NCI-H128 (cell line): Measurements from ENCODE around the gene STK38L.

Source experiments
- DNase-seq: peaks from one replicate; lab custom pipeline; 2025; ENCODE audit not compliant: unreplicated experiment; lab: John Stamatoyannopoulos, UW

STK38L gene

GRCh38 chr12:27309293-27309994 lies 65.4 kb downstream of the STK38L start:
- DNase-seq: no peak

DNA sequence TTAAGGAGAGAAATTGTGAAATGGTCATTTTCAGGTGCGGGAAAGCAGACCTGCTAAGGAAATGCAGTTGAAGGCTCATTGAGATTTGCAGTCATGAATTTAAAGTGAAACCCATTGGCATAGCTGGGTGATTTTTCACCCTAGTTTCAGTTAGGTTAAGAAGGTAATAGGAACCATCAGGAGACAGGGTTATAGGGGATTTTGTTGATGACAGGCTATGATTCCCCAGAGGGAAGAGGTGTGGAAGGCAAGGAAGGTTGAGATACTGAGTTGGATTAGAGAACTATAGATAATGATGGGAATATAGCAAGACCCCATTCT lies 65.9 kb downstream of the STK38L start:
- no peak for DNase-seq

DNA sequence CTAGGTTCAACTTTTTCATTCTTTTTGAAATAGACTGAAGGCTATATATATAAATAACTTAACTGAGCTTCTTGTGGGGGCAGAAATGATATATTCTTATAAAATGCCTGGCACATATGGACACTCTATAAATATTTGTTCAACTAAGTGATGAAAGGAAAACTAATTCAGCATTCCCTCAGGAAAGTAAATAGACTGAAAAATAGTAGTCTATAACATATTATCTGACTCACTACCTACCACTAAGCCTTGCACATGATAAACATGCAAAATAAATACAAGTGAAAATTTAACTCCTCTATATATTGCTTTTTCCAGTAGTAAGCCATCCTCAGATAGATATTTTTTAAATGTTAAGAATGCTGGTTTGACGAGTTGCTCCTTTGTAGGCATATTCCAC lies 72.9 kb downstream of the STK38L start:
- DNase-seq: no peak

- DNase-seq: no peak
Measured at GRCh38 chr12:27319409-27319808, 75.3 kb downstream of the STK38L start.

DNA sequence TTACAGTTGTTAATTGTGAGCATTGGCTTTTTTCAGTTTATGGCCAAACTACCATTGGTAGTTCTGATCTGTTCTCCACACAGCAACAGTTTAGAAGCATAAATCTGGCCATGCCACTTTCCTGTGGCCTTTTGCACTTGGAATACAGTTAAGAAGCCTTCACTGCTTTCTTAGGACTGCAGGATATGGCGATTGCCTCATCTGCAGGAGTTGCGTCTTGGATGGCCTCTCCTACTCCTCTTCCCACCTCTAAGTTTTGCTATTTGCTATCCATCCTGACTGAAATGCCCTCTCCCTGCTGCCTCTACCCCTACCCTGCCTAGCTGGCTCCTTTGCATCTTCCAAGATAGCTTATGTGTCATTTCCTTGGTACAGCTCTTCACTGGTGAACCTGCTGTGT lies 75.8 kb downstream of the STK38L start:
- no peak for DNase-seq

DNA sequence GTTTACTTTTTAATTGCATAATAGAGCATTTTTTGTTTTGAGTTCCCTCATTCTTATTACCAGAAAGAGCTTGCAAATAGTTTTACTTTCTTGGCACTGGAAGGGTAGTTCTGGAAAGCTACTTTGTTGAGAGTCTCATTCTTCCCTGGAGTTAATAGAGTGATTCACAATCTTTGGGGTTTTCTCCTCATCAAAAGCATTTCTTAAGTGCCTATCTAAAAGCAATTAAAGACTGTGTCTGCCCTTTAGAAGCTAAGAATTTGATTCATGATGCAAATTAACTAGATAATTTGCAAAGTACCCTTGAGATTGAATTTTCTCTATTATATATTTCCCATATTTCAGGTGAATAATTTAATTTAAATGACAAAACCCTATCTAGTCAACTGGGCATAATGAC lies 80.4 kb downstream of the STK38L start:
- no peak for DNase-seq

- no peak for DNase-seq
Measured at GRCh38 chr12:27330846-27331245, 86.8 kb downstream of the STK38L start.

- no peak for DNase-seq
Measured at GRCh38 chr12:27331291-27331926, 87.3 kb downstream of the STK38L start.

DNA sequence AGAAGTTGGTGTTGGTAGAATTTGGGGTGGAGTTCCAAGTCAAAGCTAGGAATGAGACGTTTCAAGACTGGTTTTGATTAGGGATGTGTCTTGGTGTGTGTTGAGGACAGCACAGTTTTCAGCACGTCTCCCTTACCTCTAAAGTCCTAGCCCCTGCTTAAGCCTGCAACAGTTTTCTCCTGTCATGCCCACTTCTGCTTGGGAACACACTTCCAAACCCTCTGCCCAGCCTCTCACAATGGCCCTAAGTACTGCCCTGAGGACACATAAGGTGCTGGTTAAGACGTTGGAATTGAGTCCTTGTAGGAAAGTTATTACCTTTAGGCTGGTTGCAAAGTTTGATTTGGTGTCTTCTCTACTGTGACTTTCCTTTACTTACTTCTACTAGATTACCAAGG lies 87.8 kb downstream of the STK38L start:
- no peak for DNase-seq

DNA sequence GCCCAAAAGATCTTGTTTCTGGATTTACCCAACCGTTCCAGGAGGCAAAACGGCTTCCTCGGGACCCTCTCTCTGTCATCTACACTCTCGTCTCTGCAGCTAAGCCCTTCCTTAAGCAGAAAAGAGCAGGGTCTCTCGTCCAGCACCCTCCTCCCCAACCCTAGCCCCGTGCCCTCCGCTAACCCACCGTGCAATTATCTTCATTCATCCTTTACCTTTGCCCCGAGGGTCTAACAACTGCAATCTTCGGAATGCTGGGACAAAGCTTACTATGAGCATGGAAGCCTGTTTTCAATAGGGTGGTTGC lies 88.3 kb downstream of the STK38L start:
- DNase-seq: no peak

GRCh38 chr12:27332714-27333402 lies 88.8 kb downstream of the STK38L start, which contains the start of gene BMAL2:
Gene BMAL2, plus strand, starts transcription at chr12:27332836. Its CDS starts 237 bp downstream, at chr12:27333073.
- DNase-seq: no peak

GRCh38 chr12:27333403-27334009 lies 89.4 kb downstream of the STK38L start:
- DNase-seq: no peak

GRCh38 chr12:27334042-27334720 lies 90.1 kb downstream of the STK38L start:
- DNase-seq: no peak

DNA sequence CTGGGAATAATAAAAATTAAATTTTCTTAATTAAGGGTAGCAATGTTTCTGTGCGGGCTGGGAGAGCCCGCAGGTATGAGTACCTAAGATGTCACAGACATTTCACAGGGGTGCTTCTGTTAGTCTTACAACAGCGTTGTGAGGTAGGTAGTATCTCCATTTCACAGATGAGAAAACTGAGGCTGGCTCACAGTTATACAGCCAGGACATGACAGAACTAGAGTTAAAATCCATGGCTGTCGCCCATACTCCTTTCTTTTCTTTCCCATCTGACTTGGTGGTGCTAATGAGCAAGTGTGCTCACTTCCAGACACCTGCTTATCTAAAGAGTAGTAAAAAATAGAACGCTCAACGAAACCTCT lies 90.6 kb downstream of the STK38L start:
- no peak for DNase-seq

GRCh38 chr12:27335364-27336281 lies 91.5 kb downstream of the STK38L start:
- DNase-seq: no peak

DNA sequence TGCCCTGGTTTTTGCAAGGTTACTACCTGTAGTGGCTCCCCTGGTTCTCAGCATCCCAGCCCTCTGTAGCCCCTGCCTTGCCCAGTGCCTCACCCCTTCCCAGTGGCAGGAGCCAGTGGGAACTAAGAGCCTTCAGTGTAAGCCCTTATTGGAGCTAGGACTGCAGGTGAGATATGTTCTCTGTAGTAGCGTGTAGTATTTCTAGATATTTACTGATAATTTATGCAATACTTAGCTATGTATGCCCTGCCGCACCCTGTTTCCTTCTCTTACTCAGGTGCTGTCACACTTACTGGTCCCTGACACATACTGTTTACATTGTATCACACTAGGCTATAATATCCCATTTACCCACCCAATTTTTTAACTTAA lies 92.2 kb downstream of the STK38L start:
- no peak for DNase-seq

DNA sequence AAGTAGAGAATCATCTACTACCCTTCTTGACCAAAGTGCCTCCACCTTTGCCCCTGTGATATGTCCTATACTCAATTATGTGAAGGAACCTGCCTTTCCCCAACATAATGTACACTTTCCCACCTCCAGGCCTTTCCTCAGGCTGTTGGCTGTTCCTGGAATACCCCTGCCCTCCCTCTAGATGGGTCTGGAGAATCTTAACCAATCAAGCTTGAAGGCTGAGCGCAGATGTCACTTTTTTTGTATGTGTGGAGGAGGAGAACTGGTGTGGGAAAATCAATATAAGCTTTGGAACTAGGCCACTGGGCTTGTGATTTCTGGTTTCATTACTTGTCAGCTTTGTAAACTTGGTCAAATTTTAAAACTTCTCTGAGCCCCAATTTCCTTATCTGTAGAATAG lies 93.3 kb downstream of the STK38L start:
- DNase-seq: no peak

DNA sequence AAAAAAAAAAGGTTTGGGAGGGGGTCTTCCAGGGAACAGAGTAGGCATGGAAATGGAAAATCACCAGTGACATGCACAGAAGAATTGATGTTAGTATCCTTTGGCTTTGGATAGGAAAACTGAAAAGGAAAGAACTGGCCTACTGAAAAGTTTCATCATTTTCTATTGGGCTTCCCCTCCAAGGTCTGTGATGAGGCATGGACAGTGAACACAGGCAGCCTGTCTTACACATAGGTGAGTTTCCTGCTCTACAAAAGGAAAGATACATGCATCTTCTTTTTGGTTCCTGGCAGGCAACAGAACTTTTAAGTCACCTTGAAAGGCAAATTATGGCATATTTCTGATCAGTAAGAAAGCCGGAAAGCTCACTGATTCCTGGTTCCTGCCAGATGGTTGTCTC lies 94.4 kb downstream of the STK38L start:
- no peak for DNase-seq

DNA sequence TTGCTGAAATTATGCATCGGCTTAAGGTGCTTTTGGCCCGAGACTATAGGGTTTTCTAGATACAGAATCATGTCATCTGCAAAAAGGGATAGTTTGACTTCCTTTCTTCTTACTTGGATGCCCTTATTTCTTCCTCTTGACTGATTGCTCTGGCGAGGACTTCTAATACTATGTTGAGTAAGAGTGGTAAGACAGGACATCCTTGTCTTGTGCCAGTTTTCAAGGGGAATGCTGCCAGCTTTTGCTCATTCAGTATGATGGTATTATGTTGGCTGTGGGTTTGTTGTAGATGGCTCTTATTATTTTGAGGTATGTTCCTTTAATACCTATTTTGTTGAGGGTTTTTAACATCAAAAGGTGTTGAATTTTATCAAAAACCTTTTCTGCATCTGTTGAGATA lies 96.9 kb downstream of the STK38L start:
- no peak for DNase-seq

DNA sequence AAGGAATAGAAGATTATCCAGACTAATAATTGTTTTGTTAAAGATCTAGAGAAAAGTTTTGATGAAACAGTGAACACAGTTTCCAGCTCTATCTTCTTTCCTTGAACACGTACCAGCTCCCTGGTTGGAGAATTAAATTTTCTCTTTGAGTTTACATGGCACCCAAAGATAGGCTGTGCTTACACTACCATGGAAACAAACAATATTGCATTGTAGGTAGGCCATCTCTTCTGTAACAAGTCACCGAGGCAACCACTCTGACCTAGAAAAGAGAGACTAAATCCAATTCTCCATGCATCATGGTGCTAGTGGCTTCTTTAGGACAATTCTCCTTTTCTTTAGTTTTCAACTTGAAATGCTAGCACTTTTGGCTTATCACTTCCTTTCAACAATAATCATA lies 98.5 kb downstream of the STK38L start:
- no peak for DNase-seq
